Ascending aorta (tissue), 2 donors: ENCODE measurements around the gene NKD1. TPM values are rescaled to one million over a fixed set of nuclear protein-coding genes. Genes with fewer than 3 reads are reported as not detected.
A peak's percentile ranks its signal among the peaks of the same experiment; 100 is the strongest.

Experiments
- DNase-seq, 2 donors: peaks; one replicate each; pipeline ENCODE4 v3.0.0-alpha.2; 2019; ENCODE audit warnings: low spot score in 2 of 2
- H3K27ac ChIP-seq, 2 donors: fragments of 200-600 bp; sonication (generic); one replicate each; pipeline ENCODE4 v1.5.1; 2016 to 2017; ENCODE audit warnings: mild to moderate bottlenecking in 1 of 2
- H3K27me3 ChIP-seq: fragments of 200-600 bp; sonication (generic); one replicate; pipeline ENCODE4 v1.5.1; 2017
- H3K36me3 ChIP-seq, 2 donors: fragments of 200-600 bp; sonication (generic); one replicate each; pipeline ENCODE4 v1.5.1; 2016
- H3K4me1 ChIP-seq, 2 donors: fragments of 200-600 bp; sonication (generic); one replicate each; pipeline ENCODE4 v1.5.1; 2016 to 2017; ENCODE audit warnings: mild to moderate bottlenecking in 1 of 2
- H3K4me3 ChIP-seq, 2 donors: fragments of 200-600 bp; sonication (generic); one replicate each; pipeline ENCODE4 v1.5.1; 2016 to 2017; ENCODE audit warnings: mild to moderate bottlenecking in 1 of 2
- H3K9me3 ChIP-seq, 2 donors: fragments of 200-600 bp; sonication (generic); one replicate each; pipeline ENCODE4 v1.5.1; 2016
- CTCF ChIP-seq, 3 experiments: fragments of 200-600 bp in 2 of 3; fragments of 450-650 bp in 1 of 3; sonication (generic) in 2 of 3; IDR thresholded peaks; one replicate each; pipeline ENCODE4 v1.5.1; 2016 to 2019; ENCODE audit warnings: antibody characterized with exemption in 3 of 3, mild to moderate bottlenecking in 1 of 3, moderate library complexity in 1 of 3
- intact Hi-C: fragments of 100-400 bp; cut with DNase I; formaldehyde crosslinking; loops from one replicate; pipeline ENCODE4 v1.15.1; 2023
- total RNA-seq: library from RNA; depleted of rRNA; stranded (reverse); fragments of >200 nt; gene quantifications from one replicate; pipeline ENCODE4 v1.1.0, GENCODE V29; 2016

Gene NKD1
- total RNA-seq, 1 donor from 2014 or later: 33.2 TPM

GRCh38 chr16:50539053-50539695 lies 9.0 kb upstream of the NKD1 start:
- Histone ChIP-seq H3K36me3 (no peaks in the 10 kb centered on the region), H3K27ac (no peak overlapping the region), H3K27me3 (no peaks in the 10 kb centered on the region), H3K9me3 (no peaks in the 10 kb centered on the region), H3K4me1 (no peaks in the 10 kb centered on the region), H3K4me3 (no peak overlapping the region)
- TF ChIP-seq CTCF (IDR thresholded peaks at IDR 0.05): no peak
- DNase-seq: peak in 1 of 2 donors; percentile 43
- intact Hi-C loops: no loop called here

GRCh38 chr16:50539822-50540710 lies 8.1 kb upstream of the NKD1 start:
- intact Hi-C loops: no loop called here
- TF ChIP-seq CTCF (IDR thresholded peaks at IDR 0.05): no peak
- Histone ChIP-seq H3K27ac (no peak overlapping the region), H3K4me1 (no peaks in the 10 kb centered on the region), H3K36me3 (no peaks in the 10 kb centered on the region), H3K9me3 (no peaks in the 10 kb centered on the region), H3K27me3 (no peaks in the 10 kb centered on the region), H3K4me3 (no peak overlapping the region)
- DNase-seq: no peak

GRCh38 chr16:50540711-50541007 lies 7.5 kb upstream of the NKD1 start:
- Histone ChIP-seq H3K4me3 (no peak overlapping the region), H3K27ac (no peak overlapping the region), H3K36me3 (no peaks in the 10 kb centered on the region), H3K27me3 (no peaks in the 10 kb centered on the region), H3K4me1 (no peaks in the 10 kb centered on the region), H3K9me3 (no peaks in the 10 kb centered on the region)
- no peak for TF ChIP-seq CTCF (IDR thresholded peaks at IDR 0.05)
- intact Hi-C loops: no loop called here
- no peak for DNase-seq

- no peak for DNase-seq
- Histone ChIP-seq H3K4me1 (peaks cover 0 to 1% of the 10 kb centered on the region in 2 donors), H3K27me3 (no peaks in the 10 kb centered on the region), H3K4me3 (no peak overlapping the region), H3K36me3 (no peaks in the 10 kb centered on the region), H3K27ac (no peak overlapping the region), H3K9me3 (no peaks in the 10 kb centered on the region)
- TF ChIP-seq CTCF (IDR thresholded peaks at IDR 0.05): no peak
- intact Hi-C loops: no loop called here
Measured at GRCh38 chr16:50542703-50543102, 5.5 kb upstream of the NKD1 start.

- peaks cover 0 to 5% of the 10 kb centered on the region in 2 donors for H3K4me1 ChIP-seq
- intact Hi-C loops: no loop called here
- no peak for TF ChIP-seq CTCF (IDR thresholded peaks at IDR 0.05)
- no peaks in the 10 kb centered on the region for H3K36me3 ChIP-seq
- no peak for DNase-seq
- H3K27ac ChIP-seq: no peak overlapping the region
- no peak overlapping the region for H3K4me3 ChIP-seq
- H3K9me3 ChIP-seq: no peaks in the 10 kb centered on the region
- no peaks in the 10 kb centered on the region for H3K27me3 ChIP-seq
Measured at GRCh38 chr16:50546125-50546524, 2.1 kb upstream of the NKD1 start.
